ENCODE data around the gene CHCHD4.

CHCHD4 gene
- total RNA-seq = 5.6 to 11.3 reads per million in 2 donors

DNA sequence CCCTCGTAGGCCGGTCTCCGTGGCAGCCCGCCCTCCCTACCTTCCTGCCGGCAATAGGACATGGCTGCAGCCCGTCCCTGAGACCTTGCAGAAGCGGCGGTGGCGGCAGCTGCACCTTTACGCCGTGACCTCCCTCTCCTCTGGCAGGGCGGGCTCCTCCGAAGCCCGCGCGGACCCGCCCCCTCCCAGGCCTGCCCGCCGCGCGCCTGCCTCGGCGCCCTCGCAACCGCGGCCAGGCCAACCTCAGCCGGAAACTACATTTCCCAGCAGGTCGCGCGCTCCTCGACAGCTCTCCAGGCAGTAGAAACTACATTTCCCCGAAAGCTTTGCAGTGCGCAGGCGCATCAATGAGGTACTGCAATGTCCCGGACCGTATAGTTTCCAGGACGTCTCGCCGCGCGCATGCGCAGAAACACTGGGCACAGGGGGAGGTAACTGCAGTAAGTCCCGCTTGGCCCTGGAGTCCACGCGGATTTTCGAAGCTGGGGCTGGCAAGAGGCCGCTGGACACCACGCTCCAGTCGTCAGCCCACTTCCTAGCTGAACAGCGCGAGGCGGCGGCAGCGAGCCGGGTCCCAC lies at the start of gene CHCHD4, which contains the start of gene TMEM43:
Gene CHCHD4, minus strand, starts transcription at position 256 of the 578 bp plus-strand sequence. Its CDS starts 194 bp downstream, at position 62.
Gene TMEM43, plus strand, starts transcription at position 438 of the 578 bp plus-strand sequence. CDS start 142 bp downstream, outside the sequence.
- peak; percentile 97 for DNase-seq

DNA sequence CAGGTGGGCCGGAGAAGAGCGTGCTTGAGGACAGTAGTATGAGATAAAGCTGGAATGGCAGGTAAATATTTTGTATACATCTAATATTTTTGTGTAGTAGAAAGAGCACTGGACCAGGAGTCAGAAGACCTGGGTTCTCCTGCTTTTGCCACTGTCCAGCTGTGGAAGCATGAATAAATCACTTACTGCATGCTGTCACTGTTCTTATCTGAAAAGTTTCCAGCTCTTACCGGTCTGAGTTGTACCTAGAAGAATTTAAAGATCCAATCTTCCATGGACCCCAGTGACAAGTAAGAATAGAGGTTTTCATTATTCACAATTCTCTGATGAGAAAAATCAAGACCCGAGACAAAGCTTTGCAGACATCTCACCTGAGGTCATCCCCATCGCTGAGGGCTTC lies 47.8 kb upstream of the CHCHD4 start:
- DNase-seq = no peak

DNA sequence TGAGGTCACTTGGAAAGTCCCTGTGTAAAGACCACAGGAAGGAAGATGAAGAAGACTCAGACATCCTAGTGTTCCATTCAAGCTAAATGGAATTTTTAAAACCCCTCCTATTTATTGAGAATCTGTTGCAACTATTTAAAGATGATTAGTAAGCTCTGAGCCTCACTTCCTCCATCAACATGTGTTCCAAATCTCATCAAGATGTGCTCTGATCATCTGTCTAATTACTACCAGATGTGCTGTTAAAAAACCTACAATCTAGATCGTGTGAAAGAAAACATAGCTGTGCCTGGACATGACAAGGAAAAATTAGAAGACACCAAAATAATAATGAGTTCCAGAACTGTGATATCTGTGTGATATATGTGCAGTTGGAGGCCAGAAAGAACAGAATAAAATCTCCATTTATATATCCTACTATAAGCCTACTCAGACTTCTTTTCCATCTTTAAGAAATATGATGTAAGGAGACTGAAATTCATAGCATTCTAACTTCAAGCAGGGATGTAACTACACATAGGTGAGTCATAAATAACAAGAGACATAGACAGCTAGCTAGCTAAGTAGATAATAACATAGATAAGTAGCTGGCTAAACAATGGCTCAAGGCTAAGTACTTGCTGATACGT lies 46.0 kb upstream of the CHCHD4 start:
- DNase-seq = no peak

DNA sequence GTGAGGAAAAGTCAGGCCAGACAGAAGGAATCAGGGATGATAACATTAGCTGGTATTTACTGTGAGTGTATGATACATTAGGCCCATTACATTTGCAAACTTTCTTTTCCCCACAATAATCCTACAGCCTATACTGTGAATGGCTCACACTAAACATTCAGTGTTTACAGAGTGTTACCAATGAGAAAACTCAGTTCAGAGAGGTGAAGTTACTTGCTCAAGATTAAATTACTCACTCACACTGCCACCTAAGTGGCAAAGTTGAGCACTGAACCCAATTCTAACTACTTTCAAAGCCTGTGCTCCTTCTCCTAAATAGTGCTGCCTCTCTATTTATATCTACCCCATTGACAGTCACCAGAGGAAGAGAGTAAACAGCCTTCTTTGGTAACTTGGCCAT lies 45.2 kb upstream of the CHCHD4 start:
- no peak for DNase-seq

DNA sequence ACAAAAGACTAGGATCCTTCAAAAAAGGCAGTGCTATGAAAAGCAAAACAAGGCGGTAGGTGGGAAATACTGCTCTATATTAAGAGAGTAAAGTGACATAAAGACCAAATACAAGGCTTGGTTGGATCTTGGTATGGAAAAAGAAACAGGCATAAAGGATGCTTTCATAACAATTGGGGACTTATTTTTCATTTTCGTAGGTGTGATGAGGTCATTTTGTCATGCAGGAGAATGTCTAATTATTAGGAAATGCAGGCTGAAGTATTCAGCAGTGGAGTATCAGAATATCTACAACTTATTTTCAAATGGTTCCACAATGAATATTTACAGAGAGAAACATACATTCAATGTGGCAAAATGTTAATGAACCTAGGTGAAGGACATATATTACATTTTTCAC lies 44.8 kb upstream of the CHCHD4 start:
- no peak for DNase-seq

DNA sequence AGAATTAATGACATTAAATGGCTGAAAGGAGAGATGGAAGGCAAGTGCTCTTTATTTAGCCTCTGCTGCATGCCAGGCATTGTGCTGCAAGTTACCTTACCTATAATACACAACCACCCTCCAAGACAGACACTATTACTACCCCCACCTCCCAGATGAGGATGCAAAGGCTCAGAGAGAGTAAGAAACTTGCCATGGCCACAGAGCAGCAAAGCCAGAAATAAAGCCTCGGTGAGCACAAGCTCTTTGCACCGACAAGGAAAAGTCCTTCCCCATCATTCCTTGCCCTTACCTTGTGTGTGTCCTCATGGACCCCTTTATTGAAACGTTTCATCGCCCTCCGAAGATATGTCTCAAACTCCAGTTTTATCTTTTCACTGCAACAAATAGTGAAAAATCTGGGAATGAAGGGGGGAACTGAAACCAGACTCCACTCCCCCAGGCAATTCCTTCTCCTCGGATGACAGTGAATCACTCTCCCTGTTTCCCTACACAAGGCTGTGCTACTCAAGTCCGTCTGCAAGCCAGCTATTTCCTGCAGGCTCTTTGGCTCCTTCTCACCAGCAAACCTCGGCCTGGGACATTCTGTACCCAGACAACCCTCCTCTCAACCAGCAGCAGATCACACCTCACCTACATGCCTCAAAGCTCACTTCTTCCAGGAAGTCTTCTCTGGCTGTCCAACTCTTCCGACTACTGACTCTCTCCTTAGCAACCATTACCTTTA lies 42.4 kb upstream of the CHCHD4 start:
- no peak for DNase-seq

DNA sequence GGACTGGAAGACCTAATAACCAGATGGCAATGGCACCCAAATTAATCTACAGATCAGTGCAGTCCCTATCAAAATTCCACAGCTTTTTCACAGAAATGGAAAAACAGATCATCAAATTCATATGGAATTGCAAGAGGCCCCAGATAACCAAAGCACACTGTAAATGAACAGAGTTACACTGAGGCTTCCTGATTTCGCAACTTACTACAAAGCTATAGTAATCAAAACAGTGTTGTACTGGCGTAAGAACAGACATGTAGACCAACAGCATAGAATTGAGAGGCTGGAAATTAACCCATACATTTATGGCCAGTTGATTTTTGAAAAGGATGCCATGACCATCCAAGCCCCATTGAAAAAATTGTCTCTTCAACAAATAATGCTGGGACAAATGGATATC lies 37.5 kb upstream of the CHCHD4 start:
- DNase-seq = no peak

DNA sequence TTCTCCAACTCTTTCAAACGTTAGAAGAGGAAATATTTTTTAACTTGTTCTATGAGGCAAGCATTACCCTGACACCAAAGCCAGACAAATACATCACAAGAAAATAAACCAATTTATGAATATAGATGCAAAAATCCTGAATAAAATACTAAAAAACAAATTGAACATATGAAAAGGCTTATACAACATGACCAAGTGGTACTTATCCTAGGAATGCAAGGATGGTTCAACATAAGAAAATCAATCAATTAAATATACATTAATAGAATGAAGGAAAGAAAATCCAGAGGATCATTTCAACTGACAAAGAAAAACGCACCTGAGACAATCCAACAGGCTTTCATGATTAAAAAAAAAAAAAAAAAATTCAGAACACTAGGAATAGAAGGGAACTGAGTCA lies 36.6 kb upstream of the CHCHD4 start:
- no peak for DNase-seq

DNA sequence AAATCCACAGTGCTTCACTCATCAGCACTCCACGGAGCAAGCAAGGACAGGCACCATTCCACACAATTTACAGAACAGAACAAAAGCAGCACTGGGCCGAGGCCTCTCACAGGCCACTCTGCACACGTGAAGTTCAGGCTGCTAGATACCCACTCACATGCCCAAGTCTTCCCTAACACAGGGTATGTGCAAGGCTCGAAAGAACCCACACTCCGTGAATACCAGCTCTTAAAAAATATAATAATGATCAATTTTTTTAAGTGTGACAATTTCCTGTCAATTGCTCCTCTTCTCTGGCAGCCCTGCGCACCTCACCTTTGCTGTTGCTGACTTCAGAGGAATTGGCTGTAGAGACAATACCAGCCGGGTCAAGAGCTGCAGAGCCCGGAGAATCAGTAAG lies 34.8 kb upstream of the CHCHD4 start:
- no peak for DNase-seq

DNA sequence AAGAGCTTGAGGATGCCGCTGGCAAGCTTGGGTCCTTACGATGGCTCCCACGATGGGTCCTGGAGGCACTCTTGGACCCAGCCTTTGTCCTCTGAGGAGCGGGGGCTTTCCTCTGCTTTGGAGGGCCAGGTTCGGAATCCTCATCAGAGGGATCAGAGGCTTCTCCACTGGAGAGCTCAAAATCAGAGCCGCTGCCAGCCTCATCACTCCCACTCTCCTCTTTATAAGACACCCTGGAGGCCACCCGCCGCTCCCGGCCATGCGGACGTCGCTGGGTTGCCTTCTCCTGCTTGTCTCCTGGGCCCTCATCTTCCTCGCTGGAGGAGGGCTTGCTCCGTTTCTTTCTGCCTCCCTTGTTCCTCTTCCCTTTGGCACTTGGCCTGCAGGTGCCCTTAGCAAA lies 33.7 kb upstream of the CHCHD4 start:
- no peak for DNase-seq

DNA sequence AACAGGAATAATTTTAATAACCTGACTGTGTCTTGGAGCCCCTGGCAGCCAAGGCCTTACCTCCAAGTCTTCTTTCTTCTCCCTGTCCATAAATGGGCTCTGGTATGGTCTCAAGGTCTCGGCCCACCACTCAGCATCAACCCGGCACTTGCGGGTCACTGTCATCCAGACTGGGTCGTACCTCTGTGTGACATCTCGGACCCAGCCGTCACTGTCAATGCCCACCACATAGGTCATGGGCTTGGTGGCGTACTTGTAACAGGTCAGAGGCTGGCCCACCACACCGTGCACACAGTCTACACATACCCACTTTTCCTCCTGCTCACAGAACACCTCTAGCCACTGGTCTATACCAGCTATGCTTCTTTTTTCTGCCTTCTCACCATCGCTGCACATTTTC lies 33.3 kb upstream of the CHCHD4 start:
- no peak for DNase-seq

DNA sequence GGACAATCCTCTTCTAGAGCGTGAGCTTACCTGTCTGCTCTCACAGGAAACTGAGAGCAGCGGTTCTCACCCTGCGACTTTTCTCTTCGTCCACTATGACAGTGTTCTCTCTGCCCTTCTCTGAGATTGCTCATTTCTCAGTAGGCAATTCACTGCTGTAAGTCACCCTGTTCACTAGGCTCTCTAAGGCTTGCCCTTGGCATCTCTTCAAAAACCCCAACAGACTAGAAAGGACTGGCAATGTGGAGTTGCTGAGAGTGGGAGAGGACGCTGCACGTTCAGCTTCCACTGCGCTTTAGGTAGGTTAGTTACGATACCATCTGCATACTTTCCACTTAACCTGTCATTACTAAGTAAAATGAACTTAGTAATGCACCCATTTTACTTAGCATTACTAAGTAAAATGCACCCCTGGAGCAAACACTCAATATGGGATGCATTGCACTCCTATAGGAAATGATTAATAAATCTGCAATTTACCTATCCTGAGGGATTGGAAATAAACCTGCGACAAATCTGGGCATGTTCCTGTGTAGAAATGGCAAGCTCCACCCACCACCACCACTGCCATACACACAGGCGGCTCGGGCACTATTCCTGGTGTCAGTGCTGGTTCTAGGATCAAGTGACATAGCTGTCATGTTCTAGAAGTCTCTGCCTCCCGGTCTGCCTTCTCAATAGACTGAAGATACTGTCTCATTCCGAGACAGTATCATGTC lies 32.3 kb upstream of the CHCHD4 start:
- no peak for DNase-seq

DNA sequence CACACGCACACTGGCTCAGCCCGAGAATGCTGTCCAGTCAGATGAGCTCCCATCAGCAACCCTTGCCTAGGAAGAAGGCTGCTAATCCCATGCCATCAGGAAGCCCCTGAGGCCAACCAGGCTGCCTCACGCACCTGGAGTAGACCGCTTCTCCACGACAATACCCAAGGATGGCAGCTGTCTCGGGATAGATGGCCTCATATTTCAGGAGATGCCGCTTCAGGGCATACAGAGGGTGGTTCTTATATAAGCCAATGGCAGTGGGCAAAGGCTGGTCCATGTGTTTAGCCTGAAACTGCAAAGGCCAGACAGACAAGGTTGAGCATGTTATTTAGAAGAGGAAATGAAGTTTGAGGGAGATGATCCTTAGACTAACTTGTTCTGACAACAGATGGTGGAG lies 31.5 kb upstream of the CHCHD4 start:
- DNase-seq = no peak

DNA sequence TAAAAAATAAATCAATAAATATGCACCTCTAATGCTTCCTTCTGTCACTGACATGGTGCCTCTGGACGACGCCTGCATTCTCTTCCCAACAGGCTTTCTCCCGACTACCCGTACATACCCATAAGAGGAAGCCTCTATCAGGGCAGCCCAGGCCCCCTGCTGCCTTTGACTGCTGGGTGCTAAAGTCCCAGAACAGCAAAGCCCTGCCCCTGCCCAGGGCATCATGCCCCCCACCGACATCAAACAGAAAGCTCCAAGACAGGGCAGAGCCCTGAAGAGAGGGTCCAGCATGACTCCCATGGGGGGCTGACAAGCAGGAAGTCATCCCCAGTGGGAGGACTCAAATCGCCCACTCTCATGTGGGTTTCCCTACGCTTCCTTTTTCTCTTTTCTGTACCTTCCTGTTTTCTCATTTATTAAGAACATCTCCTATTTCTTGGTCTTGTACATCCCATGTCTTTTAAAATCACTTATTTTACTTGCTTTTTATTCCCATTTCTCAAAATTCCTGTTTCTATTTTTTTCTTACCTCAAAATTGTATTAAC lies 30.3 kb upstream of the CHCHD4 start:
- DNase-seq = no peak

DNA sequence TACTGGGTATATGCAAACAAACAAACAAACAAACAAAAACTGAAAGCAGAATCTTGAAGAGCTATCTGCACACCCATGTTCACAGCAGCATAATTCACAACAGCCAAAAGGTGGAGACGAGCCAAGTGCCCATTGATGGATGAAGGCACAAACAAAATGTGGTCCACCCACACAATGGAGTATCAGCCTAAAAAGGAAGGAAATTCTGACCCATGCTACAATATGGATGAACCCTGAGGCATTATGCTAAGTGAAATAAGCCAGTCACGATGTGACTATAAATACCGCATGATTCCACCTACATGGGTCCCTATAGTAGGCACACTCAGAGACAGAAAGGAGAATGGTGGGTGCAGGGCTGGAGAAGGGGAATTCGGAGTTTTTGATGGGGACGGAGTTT lies 29.6 kb upstream of the CHCHD4 start:
- DNase-seq = no peak

DNA sequence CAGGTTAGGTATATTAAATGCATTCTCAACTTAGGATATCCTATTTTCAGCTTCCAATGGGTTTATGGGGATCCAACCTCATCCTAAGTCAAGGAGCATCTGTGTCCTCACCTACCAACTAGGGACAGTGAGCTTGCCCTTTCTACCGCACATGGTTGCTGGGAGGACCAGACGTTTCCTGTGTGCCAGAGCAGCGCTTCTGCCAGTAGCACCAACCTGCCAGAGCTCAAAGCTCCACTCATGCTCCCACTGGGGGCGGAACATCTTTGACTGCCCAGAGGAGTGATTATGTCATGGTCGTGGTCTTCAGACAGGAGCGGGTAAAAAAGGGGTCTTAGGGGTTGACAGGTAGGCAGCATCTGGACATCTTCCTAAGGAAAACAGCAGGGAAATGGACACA lies 29.0 kb upstream of the CHCHD4 start:
- DNase-seq = no peak

DNA sequence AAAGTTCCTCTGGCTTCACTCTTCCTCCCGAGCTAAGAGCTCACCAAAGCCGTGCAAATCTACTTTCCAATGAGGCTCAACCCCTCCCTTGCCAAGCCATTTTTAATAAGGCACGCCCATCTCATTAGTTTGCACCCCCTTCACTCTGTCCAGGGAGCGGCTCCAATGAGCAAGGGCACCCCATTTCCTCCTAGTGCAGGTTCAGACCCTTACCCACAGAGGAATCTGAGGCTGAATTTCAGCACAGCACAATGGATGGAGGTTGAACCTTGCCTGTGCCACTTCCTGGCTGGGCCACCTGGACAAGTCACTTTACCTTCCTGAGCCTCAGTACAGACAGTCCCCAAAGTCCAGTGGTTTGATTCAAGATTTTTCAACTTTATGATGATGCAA lies 28.3 kb upstream of the CHCHD4 start:
- no peak for DNase-seq

DNA sequence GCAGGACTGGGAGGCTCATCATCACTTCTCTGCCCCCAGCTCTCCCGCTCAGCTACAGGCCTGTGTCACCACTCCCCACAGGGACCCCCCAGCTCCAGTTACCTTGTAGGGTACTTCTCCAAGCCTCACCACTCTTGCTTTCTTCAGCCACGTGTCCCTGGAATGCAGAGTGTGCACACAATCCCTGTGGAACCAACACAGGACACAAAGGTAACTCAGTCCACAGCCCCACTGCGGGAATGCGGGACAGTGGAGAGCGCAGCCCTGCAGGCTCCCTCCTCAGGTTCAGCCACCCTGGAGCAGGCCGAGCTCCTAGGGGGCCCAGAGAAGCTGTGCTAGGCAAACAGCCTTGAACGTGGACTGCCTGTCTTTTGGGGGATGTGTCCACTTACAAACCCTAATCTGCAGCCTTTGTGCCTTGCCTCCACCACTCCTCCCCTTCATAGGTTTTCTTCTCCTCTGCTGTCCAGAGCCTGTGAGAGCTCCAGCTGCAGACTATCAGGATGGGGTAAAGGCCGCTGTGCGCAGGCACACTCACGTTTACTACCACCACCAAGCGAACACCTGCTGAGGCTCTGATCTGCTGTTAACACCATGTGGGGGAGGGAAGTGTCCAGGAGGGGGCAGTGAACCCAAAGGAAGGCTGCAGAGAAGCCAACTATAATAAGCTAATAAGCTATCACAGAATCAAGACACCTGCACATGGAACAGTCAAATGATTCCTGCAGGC lies 27.7 kb upstream of the CHCHD4 start:
- no peak for DNase-seq

DNA sequence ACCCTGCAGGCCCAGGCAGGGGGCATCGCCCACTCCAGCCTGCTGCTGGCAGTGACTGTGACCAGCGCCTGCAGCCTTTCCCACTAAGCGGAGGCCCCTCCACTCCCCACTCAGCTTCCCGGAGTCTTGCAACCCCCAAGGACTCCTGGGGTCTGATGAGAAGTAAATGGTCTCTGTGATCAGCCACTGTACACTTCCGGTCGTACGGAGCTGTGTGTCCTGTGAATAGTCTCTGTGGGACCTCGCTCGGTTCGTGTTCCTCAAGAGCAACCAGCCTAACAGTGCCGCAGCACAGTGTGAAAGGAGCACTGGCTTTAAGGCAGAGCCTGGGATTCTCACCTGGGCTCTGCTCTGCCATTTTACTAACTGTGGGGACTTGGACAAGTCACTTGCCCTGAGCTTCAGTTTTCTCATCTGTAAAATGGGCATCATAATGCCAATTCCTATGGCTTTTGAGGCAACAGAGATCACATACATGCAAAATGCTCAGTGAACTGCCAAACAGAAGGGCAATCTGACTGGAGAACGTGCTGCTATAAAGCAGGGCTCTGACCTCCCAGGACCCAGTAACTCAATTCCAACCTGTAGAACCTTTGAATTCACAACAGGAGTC lies 26.9 kb upstream of the CHCHD4 start:
- DNase-seq = no peak

DNA sequence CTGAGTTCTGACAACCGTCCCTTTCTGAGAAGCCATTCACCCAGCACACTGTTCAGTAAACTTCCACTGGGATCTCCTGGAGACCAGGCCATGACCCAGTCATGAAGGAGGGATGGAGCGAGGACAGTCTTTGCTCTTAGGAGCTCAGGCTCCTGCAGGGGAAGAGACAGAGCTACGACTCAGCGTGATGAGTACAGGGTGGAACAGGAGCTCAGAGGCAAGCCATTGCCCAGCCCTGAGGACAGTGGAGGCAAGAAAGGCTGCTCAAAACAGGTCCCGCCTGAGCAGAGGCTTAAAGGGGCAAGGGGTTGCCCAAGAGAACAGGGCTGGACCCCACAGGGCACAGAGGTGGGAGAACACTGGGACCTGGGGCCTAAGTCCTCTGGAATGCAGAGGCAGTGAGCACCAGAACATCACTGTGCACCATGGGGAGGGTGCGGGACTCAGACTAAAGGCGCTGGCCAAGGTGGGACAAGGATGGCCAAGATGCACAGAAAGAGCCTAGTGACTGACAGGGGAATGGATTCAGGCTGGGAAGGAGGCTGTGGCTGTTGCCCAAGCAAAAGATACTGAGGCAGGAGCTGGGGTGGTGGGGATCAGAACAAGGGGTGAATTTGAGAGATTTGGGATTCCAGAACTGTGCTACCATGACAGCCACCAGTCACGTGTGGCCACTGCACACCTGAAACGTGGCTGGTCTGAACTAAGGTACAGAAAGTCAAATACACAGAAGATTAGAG lies 26.0 kb upstream of the CHCHD4 start:
- DNase-seq = no peak

DNA sequence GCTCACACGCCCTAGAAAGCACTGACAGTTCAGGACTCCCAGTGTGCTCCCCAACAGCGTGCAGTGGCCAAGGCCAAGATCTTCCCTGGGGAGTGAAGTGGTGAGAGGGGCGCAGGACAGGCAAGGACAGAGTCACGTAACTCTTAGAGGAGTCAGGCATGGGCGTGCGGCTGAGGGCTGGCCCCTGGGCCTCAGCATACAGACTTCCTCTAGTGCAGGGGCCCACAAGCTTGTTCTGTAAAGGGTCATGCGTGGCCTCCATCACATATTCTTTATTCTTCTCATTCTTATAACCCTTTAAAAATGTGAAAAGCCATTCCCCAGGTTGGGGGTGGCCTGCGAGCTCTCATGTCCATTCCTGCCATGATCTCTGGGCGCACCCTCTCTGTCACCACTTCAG lies 25.4 kb upstream of the CHCHD4 start:
- no peak for DNase-seq
